ENCODE data around the gene LNPEP. TPM values are rescaled to one million over a fixed set of nuclear protein-coding genes. Genes with fewer than 3 reads are reported as not detected.

LNPEP gene
- total RNA-seq, 6 experiments from 2014 or later: 20.2 to 23.9 (median 22.6) TPM

DNA sequence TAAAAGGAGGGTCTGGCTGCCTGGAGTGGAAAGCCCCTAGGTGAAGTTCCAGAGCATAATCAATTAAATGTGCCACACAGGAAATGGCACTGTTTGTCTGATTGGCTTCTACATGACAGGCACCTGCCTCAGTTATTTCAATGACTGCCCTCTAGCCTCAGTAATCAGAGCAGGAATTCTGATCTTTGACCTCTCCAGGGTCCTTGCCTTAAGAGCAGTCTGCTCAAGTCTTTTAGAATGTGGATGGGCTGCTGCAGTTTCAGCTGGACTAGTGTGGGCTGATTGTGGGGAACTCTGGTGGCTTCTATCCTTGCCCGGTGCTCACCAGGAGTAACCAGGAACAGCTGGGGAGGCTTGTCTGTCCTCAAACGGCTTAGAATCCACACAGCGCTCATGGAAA, 107.6 kb downstream of the LNPEP start:
- Mint-ChIP-seq H3K27ac (no peak overlapping the region), H3K4me3 (no peak overlapping the region), H3K4me1 (ENCODE audit: low read depth) (peaks cover 9% of the 10 kb centered on the region; the same call in 1 of the 2 replicates), H3K36me3 (ENCODE audit: low read depth) (no peaks in the 10 kb centered on the region), H3K27me3 (ENCODE audit: insufficient read depth) (peaks cover 15% of the 10 kb centered on the region), H3K9me3 (no peaks in the 10 kb centered on the region)
- TF ChIP-seq CTCF (IDR thresholded peaks at IDR 0.05): no peak
- DNase-seq: no peak

GRCh38 chr5:97044052-97044451, 108.2 kb downstream of the LNPEP start:
- no peak overlapping the region for H3K4me3 Mint-ChIP-seq

DNA sequence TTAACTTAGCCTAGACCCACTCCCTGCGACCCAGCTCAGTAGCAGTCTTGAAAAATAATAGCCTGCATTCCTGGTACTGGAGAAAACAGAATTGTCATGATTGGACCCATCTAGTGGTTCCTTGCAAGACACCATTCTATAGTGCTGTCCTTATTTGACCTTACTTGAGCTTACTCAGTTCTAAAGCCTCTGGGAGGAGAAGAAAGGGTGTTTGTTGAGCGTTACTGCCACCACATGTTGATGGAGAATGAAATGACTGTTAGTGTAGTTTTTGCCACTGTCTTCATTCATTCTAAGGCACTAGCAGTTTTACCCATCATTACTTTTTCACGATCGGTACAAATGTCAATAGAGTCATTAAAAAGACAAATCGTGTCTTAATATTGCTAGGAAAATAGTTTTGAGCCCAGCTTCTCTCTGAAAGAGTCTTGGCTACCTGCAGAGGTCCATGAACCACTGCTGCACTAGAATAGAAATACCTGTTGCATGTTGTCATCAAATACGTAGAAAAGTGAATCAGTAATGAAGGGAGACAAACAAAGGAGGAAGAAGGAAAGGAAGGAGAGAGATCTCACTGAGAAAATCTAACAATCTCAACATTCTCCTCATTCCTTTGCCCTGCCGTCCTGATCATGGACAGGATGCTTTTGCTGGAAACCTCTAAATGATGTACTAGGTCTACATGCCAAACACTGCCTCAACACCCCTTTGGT, 110.5 kb downstream of the LNPEP start:
- peaks cover 9% of the 10 kb centered on the region; the same call in 1 of the 2 replicates for H3K4me1 Mint-ChIP-seq (ENCODE audit: low read depth)
- H3K4me3 Mint-ChIP-seq: no peak overlapping the region
- DNase-seq: peak; percentile 15
- no peak overlapping the region for H3K27ac Mint-ChIP-seq
- TF ChIP-seq CTCF (IDR thresholded peaks at IDR 0.05): no peak
- peaks cover 7% of the 10 kb centered on the region; the same call in 1 of the 2 replicates for H3K36me3 Mint-ChIP-seq (ENCODE audit: low read depth)
- no peaks in the 10 kb centered on the region for H3K9me3 Mint-ChIP-seq
- peaks cover 23% of the 10 kb centered on the region for H3K27me3 Mint-ChIP-seq (ENCODE audit: insufficient read depth)

More at GRCh38 chr5:97044052-97044451, 108.2 kb downstream of the LNPEP start:
- Mint-ChIP-seq H3K9me3 (no peaks in the 10 kb centered on the region), H3K27me3 (ENCODE audit: insufficient read depth) (peaks cover 15% of the 10 kb centered on the region), H3K27ac (no peak overlapping the region), H3K36me3 (ENCODE audit: low read depth) (no peaks in the 10 kb centered on the region), H3K4me1 (ENCODE audit: low read depth) (peaks cover 9% of the 10 kb centered on the region; the same call in 1 of the 2 replicates)
- peak; percentile 63 for TF ChIP-seq CTCF (IDR thresholded peaks at IDR 0.05)
- DNase-seq: peak; percentile 30

- H3K4me1 Mint-ChIP-seq (ENCODE audit: low read depth): peaks cover 9% of the 10 kb centered on the region; the same call in 1 of the 2 replicates
- peaks cover 2% of the 10 kb centered on the region for H3K9me3 Mint-ChIP-seq
- no peak overlapping the region for H3K27ac Mint-ChIP-seq
- peaks cover 25% of the 10 kb centered on the region for H3K27me3 Mint-ChIP-seq (ENCODE audit: insufficient read depth)
- no peak for TF ChIP-seq CTCF (IDR thresholded peaks at IDR 0.05)
- H3K4me3 Mint-ChIP-seq: no peak overlapping the region
- DNase-seq: no peak
- H3K36me3 Mint-ChIP-seq (ENCODE audit: low read depth): peaks cover 8% of the 10 kb centered on the region
Observed at GRCh38 chr5:97047076-97047475, 111.2 kb downstream of the LNPEP start.

- no peak for DNase-seq
- no peak overlapping the region for H3K27ac Mint-ChIP-seq
- peaks cover 12% of the 10 kb centered on the region for H3K9me3 Mint-ChIP-seq
- no peak overlapping the region for H3K4me3 Mint-ChIP-seq
- TF ChIP-seq CTCF (IDR thresholded peaks at IDR 0.05): no peak
- peaks cover 9% of the 10 kb centered on the region; the same call in 1 of the 2 replicates for H3K4me1 Mint-ChIP-seq (ENCODE audit: low read depth)
- peaks cover 14% of the 10 kb centered on the region for H3K36me3 Mint-ChIP-seq (ENCODE audit: low read depth)
- peaks cover 30% of the 10 kb centered on the region for H3K27me3 Mint-ChIP-seq (ENCODE audit: insufficient read depth)
Observed at GRCh38 chr5:97049175-97049574, 113.3 kb downstream of the LNPEP start.

All from HFFc6 (cell line).